Testis (tissue), 2 donors: ENCODE results near the gene RPS21.

ENCODE experiments used
- POLR2A ChIP-seq: fragments of 450-650 bp; IDR thresholded peaks from one replicate; pipeline ENCODE4 v1.6.1; 2017; ENCODE audit warnings: antibody characterized with exemption, mild to moderate bottlenecking, moderate library complexity
- TF ChIP-seq, protein P1 (sequence below), 3 experiments: fragments of 450-650 bp in 2 of 3; fragments of 200-600 bp in 1 of 3; sonication (generic) in 1 of 3; IDR thresholded peaks; one replicate each; pipeline ENCODE4 v1.5.1; 2016 to 2019; ENCODE audit warnings: antibody characterized with exemption in 3 of 3, mild to moderate bottlenecking in 2 of 3, moderate library complexity in 1 of 3

GRCh38 chr20:62396367-62397239 is 9.7 kb downstream of the RPS21 start:
- TF ChIP-seq POLR2A = no peak
- TF ChIP-seq, protein P1, sequence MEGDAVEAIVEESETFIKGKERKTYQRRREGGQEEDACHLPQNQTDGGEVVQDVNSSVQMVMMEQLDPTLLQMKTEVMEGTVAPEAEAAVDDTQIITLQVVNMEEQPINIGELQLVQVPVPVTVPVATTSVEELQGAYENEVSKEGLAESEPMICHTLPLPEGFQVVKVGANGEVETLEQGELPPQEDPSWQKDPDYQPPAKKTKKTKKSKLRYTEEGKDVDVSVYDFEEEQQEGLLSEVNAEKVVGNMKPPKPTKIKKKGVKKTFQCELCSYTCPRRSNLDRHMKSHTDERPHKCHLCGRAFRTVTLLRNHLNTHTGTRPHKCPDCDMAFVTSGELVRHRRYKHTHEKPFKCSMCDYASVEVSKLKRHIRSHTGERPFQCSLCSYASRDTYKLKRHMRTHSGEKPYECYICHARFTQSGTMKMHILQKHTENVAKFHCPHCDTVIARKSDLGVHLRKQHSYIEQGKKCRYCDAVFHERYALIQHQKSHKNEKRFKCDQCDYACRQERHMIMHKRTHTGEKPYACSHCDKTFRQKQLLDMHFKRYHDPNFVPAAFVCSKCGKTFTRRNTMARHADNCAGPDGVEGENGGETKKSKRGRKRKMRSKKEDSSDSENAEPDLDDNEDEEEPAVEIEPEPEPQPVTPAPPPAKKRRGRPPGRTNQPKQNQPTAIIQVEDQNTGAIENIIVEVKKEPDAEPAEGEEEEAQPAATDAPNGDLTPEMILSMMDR (IDR thresholded peaks at IDR 0.05) = no peak
